Measurements from ENCODE around the gene PPP5C.

Gene PPP5C

GRCh38 chr19:46366620-46367292 is 19.9 kb downstream of the PPP5C start:
- DNase-seq: no peak

- no peak for DNase-seq
Measured at GRCh38 chr19:46367426-46367825, 20.5 kb downstream of the PPP5C start.

- no peak for DNase-seq
Measured at GRCh38 chr19:46368116-46368515, 21.2 kb downstream of the PPP5C start.

GRCh38 chr19:46369817-46370216 is 22.9 kb downstream of the PPP5C start:
- DNase-seq: no peak

- no peak for DNase-seq
Measured at GRCh38 chr19:46371371-46371901, 24.5 kb downstream of the PPP5C start.

GRCh38 chr19:46372901-46373490 is 26.1 kb downstream of the PPP5C start:
- DNase-seq: no peak

GRCh38 chr19:46373491-46374359 is 26.8 kb downstream of the PPP5C start:
- DNase-seq: no peak

- DNase-seq: peak in 1 of 2 donors; percentile 6
Measured at GRCh38 chr19:46374536-46375475, 27.9 kb downstream of the PPP5C start.

- DNase-seq: peak in 1 of 2 donors; percentile 5
Measured at GRCh38 chr19:46375476-46376067, 28.7 kb downstream of the PPP5C start.

- DNase-seq: peak in 1 of 2 donors; percentile 6
Measured at GRCh38 chr19:46376241-46377153, 29.6 kb downstream of the PPP5C start.

- no peak for DNase-seq
Measured at GRCh38 chr19:46378268-46378667, 31.4 kb downstream of the PPP5C start.

- DNase-seq: no peak
Measured at GRCh38 chr19:46380690-46381089, 33.8 kb downstream of the PPP5C start.

GRCh38 chr19:46381346-46381745 is 34.5 kb downstream of the PPP5C start:
- DNase-seq: no peak

- DNase-seq: no peak
Measured at GRCh38 chr19:46381756-46382345, 35.0 kb downstream of the PPP5C start.

- no peak for DNase-seq
Measured at GRCh38 chr19:46383171-46383815, 36.4 kb downstream of the PPP5C start.

GRCh38 chr19:46383846-46384245 is 37.0 kb downstream of the PPP5C start:
- peak in 1 of 2 donors; percentile 1 for DNase-seq

- peak in 1 of 2 donors; percentile 7 for DNase-seq
Measured at GRCh38 chr19:46384396-46384795, 37.5 kb downstream of the PPP5C start.

GRCh38 chr19:46385636-46386035 is 38.7 kb downstream of the PPP5C start:
- DNase-seq: no peak

- DNase-seq: no peak
Measured at GRCh38 chr19:46386151-46386550, 39.3 kb downstream of the PPP5C start.

Data from CD4-positive, alpha-beta T cell treated with Interleukin-4 for 1 hour (primary cell).